CD14-positive monocyte (primary cell): ENCODE results near the gene ST8SIA6. TPM values are rescaled to one million over a fixed set of nuclear protein-coding genes. Genes with fewer than 3 reads are reported as not detected.
A peak's percentile ranks its signal among the peaks of the same experiment; 100 is the strongest.

Experiments used
- DNase-seq, 3 donors: peaks; one replicate each; pipeline ENCODE4 v3.0.0-alpha.2; 2011 to 2022
- H2AFZ ChIP-seq: 2 replicates; pipeline ENCODE4 v1.6.0; 2012; ENCODE audit warnings: mild to moderate bottlenecking, low read depth, low read length, inconsistent platforms; ENCODE audit not compliant: insufficient read depth, poor library complexity, severe bottlenecking
- H3K27ac ChIP-seq, 2 donors: 1 replicate in 1 of 2; 2 replicates in 1 of 2; pipeline ENCODE4 v1.5.1; 2012 to 2013; ENCODE audit warnings: low read length in 2 of 2, control low read depth in 1 of 2, inconsistent platforms in 1 of 2, low read depth in 1 of 2, mild to moderate bottlenecking in 1 of 2
- H3K27me3 ChIP-seq, 2 donors: one replicate each; pipeline versions ENCODE4 v1.6.0 to v1.6.1; 2011 to 2013; ENCODE audit warnings: low read length in 2 of 2; ENCODE audit not compliant: control insufficient read depth in 2 of 2, insufficient read depth in 2 of 2
- H3K36me3 ChIP-seq, 2 donors: replicated peaks in 1 of 2; 1 replicate in 1 of 2; 2 replicates in 1 of 2; pipeline versions ENCODE4 v1.5.1 to v1.6.1; 2012 to 2013; ENCODE audit warnings: low read length in 2 of 2, control low read depth in 1 of 2, inconsistent platforms in 1 of 2, mild to moderate bottlenecking in 1 of 2; ENCODE audit not compliant: insufficient read depth in 2 of 2, control insufficient read depth in 1 of 2
- H3K4me1 ChIP-seq, 2 donors: 1 replicate in 1 of 2; 2 replicates in 1 of 2; pipeline versions ENCODE4 v1.5.1 to v1.6.1; 2012 to 2013; ENCODE audit warnings: low read length in 2 of 2, control low read depth in 1 of 2, inconsistent platforms in 1 of 2, mild to moderate bottlenecking in 1 of 2, moderate library complexity in 1 of 2; ENCODE audit not compliant: insufficient read depth in 2 of 2, control insufficient read depth in 1 of 2
- H3K4me2 ChIP-seq: replicated peaks from 2 replicates; pipeline ENCODE3; 2012; ENCODE audit warnings: low read length, moderate library complexity, mild to moderate bottlenecking; ENCODE audit not compliant: poor library complexity, severe bottlenecking; ENCODE audit errors: extremely low read depth
- H3K4me3 ChIP-seq, 3 experiments: fragments of 200-600 bp in 1 of 3; sonication (generic) in 1 of 3; replicated peaks in 1 of 3; 1 replicate in 2 of 3; 2 replicates in 1 of 3; pipeline ENCODE4 v1.5.1; 2011 to 2013; ENCODE audit warnings: low read length in 3 of 3, mild to moderate bottlenecking in 3 of 3, control low read depth in 2 of 3, low read depth in 2 of 3, inconsistent platforms in 1 of 3, moderate library complexity in 1 of 3
- H3K79me2 ChIP-seq: 2 replicates; pipeline ENCODE4 v1.6.0; 2012; ENCODE audit warnings: mild to moderate bottlenecking, control low read depth, inconsistent platforms, low read length, moderate library complexity; ENCODE audit not compliant: insufficient read depth
- H3K9ac ChIP-seq: 2 replicates; pipeline ENCODE4 v1.6.0; 2017; ENCODE audit warnings: low read length, mild to moderate bottlenecking; ENCODE audit not compliant: insufficient read depth, poor library complexity, severe bottlenecking
- H3K9me3 ChIP-seq, 2 donors: replicated peaks in 1 of 2; 1 replicate in 1 of 2; 2 replicates in 1 of 2; pipeline versions ENCODE4 v1.5.1 to v1.6.1; 2012 to 2013; ENCODE audit warnings: low read length in 2 of 2, control low read depth in 1 of 2; ENCODE audit not compliant: control insufficient read depth in 1 of 2, insufficient read depth in 1 of 2
- H4K20me1 ChIP-seq: 2 replicates; pipeline ENCODE4 v1.6.0; 2012; ENCODE audit warnings: mild to moderate bottlenecking, low read length, control low read depth, moderate library complexity; ENCODE audit not compliant: insufficient read depth
- H3K27ac Mint-ChIP-seq, 7 donors: one replicate each; pipeline ENCODE4 v1.8.0; 2020; ENCODE audit warnings: mild to moderate bottlenecking in 7 of 7, mixed read lengths in 7 of 7, moderate library complexity in 6 of 7, inconsistent platforms in 2 of 7
- H3K27me3 Mint-ChIP-seq, 3 donors: one replicate each; pipeline ENCODE4 v1.8.0; 2021 to 2022; ENCODE audit warnings: low read depth in 3 of 3, mild to moderate bottlenecking in 3 of 3, mixed read lengths in 3 of 3, moderate library complexity in 3 of 3, inconsistent platforms in 1 of 3
- H3K36me3 Mint-ChIP-seq, 2 donors: one replicate each; pipeline ENCODE4 v1.8.0; 2020; ENCODE audit warnings: mixed read lengths in 2 of 2, inconsistent platforms in 1 of 2, mild to moderate bottlenecking in 1 of 2
- H3K4me1 Mint-ChIP-seq: one replicate; pipeline ENCODE4 v1.8.0; 2020; ENCODE audit warnings: mild to moderate bottlenecking, mixed read lengths
- H3K4me3 Mint-ChIP-seq, 2 donors: one replicate each; pipeline ENCODE4 v1.8.0; 2020; ENCODE audit warnings: mild to moderate bottlenecking in 2 of 2, mixed read lengths in 2 of 2, moderate library complexity in 1 of 2
- H3K9me3 Mint-ChIP-seq, 7 donors: one replicate each; pipeline ENCODE4 v1.8.0; 2020 to 2022; ENCODE audit warnings: mixed read lengths in 7 of 7, mild to moderate bottlenecking in 6 of 7, moderate library complexity in 6 of 7, inconsistent platforms in 2 of 7
- WGBS: methylation state at CpG from one replicate; pipeline ENCODE4 v1.1.5; 2013; ENCODE audit warnings: missing lambda C conversion rate; ENCODE audit not compliant: insufficient coverage; 5-methylcytosine and 5-hydroxymethylcytosine counted together
- intact Hi-C, 2 donors: fragments of 100-400 bp; cut with micrococcal nuclease; formaldehyde crosslinking; loops; one replicate each; pipeline versions ENCODE4 v1.15.0 to v1.15.1; 2023
- polyA plus RNA-seq, 3 donors: library from polyadenylated mRNA; depleted of rRNA in 1 of 3; unstranded in 2 of 3; stranded (reverse) in 1 of 3; fragments of 300-500 nt in 2 of 3; fragments of >200 nt in 1 of 3; fragmentation: Illumina TruSeq in 2 of 3; gene quantifications; 1 replicate in 2 of 3; 2 replicates in 1 of 3; pipeline ENCODE4 v1.2.3, GENCODE V29; 2012 to 2021
- TF ChIP-seq, protein P1 (sequence below): fragments of 200-600 bp; IDR thresholded peaks from one replicate; pipeline ENCODE4 v1.8.0; 2022; ENCODE audit warnings: antibody characterized with exemption, mild to moderate bottlenecking

The ST8SIA6 gene
- polyA plus RNA-seq, 3 donors = 0.11 TPM; not detected in 2

DNA sequence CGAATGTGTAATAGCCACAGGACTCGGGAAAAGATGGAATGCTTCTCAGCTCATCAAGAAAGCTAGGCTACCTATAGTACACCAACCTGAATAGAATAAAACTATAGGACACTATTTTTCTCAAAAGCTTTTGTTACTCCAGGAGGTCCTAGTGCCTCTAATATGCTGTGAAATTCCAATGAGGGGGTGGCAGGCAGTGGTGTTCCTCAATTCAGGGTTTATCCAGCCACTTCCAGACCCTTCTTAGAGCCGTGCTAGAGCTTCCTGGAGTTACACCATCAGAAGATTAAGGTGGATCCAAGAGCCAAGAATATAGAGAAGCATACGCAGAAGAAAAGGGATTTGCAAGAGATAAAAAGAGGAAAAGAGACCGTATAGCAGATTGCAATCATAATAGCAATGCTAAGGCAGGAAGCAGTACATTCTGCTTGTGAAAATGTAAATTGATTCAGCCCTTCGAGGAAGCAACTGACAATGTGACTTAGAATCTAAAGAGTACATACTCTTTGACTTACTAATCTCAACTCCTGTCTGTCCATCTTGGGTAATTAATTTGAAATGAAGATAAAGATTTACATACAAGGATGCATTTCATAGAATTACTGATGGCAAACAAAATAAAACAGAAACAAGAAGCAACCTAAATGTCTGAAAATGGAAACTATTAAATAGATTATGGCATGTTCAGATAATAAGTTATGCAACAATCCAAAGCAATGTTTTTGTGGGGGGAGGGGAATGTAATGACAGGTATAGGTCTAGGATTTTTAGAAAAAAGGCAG lies 2.1 kb downstream of the ST8SIA6 start:
- H2AFZ ChIP-seq = peak overlapping the region; percentile 3
- peaks cover 14 to 29% (median 21%) of the 10 kb centered on the region in 7 donors for H3K9me3 Mint-ChIP-seq

DNA sequence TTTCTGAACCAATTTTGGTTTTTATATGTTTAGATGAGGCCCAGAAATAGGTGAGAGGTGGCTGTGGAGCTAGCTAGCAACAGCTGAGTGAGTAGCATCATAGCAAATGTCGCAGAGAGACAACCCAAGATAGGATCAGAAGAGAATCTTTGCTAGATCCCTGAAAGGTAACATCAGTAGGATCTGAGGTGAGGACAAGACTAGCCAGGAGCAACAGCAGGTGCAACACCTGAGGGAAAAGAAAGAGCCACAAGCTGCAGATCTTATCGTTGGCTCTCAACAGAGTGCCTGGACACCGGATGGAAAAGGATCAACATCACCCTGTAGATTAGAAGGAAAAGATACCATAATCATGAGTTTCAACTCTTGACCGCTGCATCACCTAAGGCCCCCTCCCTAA lies 4.4 kb downstream of the ST8SIA6 start:
- no peak for DNase-seq
- intact Hi-C loops = no loop called here
- H3K4me2 ChIP-seq = no peak overlapping the region
- no peak overlapping the region for H3K4me3 ChIP-seq
- H3K27ac Mint-ChIP-seq = no peak overlapping the region
- H3K27me3 ChIP-seq = peaks cover 5 to 18% of the 10 kb centered on the region in 2 donors
- H3K79me2 ChIP-seq = no peaks in the 10 kb centered on the region
- H3K27ac ChIP-seq = no peak overlapping the region
- no peak overlapping the region for H3K4me3 Mint-ChIP-seq
- H2AFZ ChIP-seq = no peak overlapping the region
- no peaks in the 10 kb centered on the region for H3K36me3 ChIP-seq
- TF ChIP-seq, protein P1, sequence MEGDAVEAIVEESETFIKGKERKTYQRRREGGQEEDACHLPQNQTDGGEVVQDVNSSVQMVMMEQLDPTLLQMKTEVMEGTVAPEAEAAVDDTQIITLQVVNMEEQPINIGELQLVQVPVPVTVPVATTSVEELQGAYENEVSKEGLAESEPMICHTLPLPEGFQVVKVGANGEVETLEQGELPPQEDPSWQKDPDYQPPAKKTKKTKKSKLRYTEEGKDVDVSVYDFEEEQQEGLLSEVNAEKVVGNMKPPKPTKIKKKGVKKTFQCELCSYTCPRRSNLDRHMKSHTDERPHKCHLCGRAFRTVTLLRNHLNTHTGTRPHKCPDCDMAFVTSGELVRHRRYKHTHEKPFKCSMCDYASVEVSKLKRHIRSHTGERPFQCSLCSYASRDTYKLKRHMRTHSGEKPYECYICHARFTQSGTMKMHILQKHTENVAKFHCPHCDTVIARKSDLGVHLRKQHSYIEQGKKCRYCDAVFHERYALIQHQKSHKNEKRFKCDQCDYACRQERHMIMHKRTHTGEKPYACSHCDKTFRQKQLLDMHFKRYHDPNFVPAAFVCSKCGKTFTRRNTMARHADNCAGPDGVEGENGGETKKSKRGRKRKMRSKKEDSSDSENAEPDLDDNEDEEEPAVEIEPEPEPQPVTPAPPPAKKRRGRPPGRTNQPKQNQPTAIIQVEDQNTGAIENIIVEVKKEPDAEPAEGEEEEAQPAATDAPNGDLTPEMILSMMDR = no peak
- 94% methylated on average over 1 of the region's 4 CpGs for WGBS
- peaks cover 23% of the 10 kb centered on the region for H3K4me1 Mint-ChIP-seq
- no peaks in the 10 kb centered on the region for H4K20me1 ChIP-seq
- H3K9me3 Mint-ChIP-seq = peaks cover 13 to 29% (median 18%) of the 10 kb centered on the region in 7 donors
- peaks cover 11 to 13% of the 10 kb centered on the region in 2 donors for H3K9me3 ChIP-seq
- peaks cover 12 to 23% of the 10 kb centered on the region in 2 donors for H3K4me1 ChIP-seq
- peaks cover 5 to 18% of the 10 kb centered on the region in 2 donors for H3K36me3 Mint-ChIP-seq
- H3K9ac ChIP-seq = no peak overlapping the region
- peaks cover 18 to 23% (median 18%) of the 10 kb centered on the region in 3 donors for H3K27me3 Mint-ChIP-seq

More for the DNA sequence above, 2.1 kb downstream of the ST8SIA6 start:
- peak overlapping the region; percentile 96 for H3K4me2 ChIP-seq
- TF ChIP-seq, protein P1 = no peak
- H3K9ac ChIP-seq = no peak overlapping the region
- peaks cover 15 to 28% of the 10 kb centered on the region in 2 donors for H3K4me1 ChIP-seq
- DNase-seq = no peak
- Mint-ChIP-seq H3K27ac (no peak overlapping the region), H3K4me3 (peak overlapping the region in 1 of 2 donors; percentile 65), H3K36me3 (peaks cover 11 to 18% of the 10 kb centered on the region in 2 donors), H3K4me1 (peaks cover 23% of the 10 kb centered on the region), H3K27me3 (peaks cover 21 to 28% (median 23%) of the 10 kb centered on the region in 3 donors)
- peaks cover 11 to 26% of the 10 kb centered on the region in 2 donors for H3K27me3 ChIP-seq
- no peaks in the 10 kb centered on the region for H4K20me1 ChIP-seq
- no peak overlapping the region for H3K27ac ChIP-seq
- no peaks in the 10 kb centered on the region for H3K36me3 ChIP-seq
- peaks cover 11 to 13% of the 10 kb centered on the region in 2 donors for H3K9me3 ChIP-seq
- 23% methylated on average over 4 of the region's 6 CpGs for WGBS
- H3K4me3 ChIP-seq = peak overlapping the region in 1 of 3 experiments; percentile 16
- H3K79me2 ChIP-seq = no peaks in the 10 kb centered on the region
- intact Hi-C loops = no loop called here
